HepG2 (cell line): ENCODE data around the gene C3orf70. TPM values are rescaled to one million over a fixed set of nuclear protein-coding genes. Genes with fewer than 3 reads are reported as not detected.

ENCODE experiments used
- ATAC-seq: fragments of 200-7000 bp; cut with Tn5 transposase; 3 replicates; pipeline ENCODE4 v1.9.1; 2020; ENCODE audit warnings: mild to moderate bottlenecking, moderate library complexity
- BruUV-seq: library from RNA; stranded (reverse); fragments of 400-500 nt; replicated peaks from 2 replicates; lab custom pipeline; 2021; lab: Mats Ljungman, UMichigan
- CTCF ChIA-PET: fragments of 300-600 bp; formaldehyde crosslinking; extraction: SDS; loops from one replicate; lab custom pipeline; 2021; ENCODE audit warnings: low total read pairs, inconsistent platforms, low intra/inter-chr PET ratio; lab: Yijun Ruan, JAX
- POLR2A ChIA-PET: fragments of 350-600 bp; sonication (Branson Sonifier 250); formaldehyde crosslinking; loops from one replicate; lab custom pipeline; 2020; ENCODE audit warnings: antibody characterized with exemption, inconsistent platforms; lab: Yijun Ruan, JAX
- DNase-seq: peaks from one replicate; pipeline ENCODE4 v3.0.0-alpha.2; 2015; ENCODE audit warnings: low spot score
- FAIRE-seq: peaks from 3 replicates; lab custom pipeline; 2011; peaks lifted over from hg19 to GRCh38; lab: Jason Lieb, UNC
- H2AFZ ChIP-seq: one replicate; pipeline ENCODE4 v1.6.1; 2011; ENCODE audit warnings: low read length, inconsistent platforms
- H3K27ac ChIP-seq: fragments of 300-600 bp; 3 replicates; pipeline ENCODE4 v1.8.0; 2011; ENCODE audit warnings: mixed run types, mild to moderate bottlenecking, mixed read lengths, low read length, inconsistent platforms; ENCODE audit not compliant: insufficient read depth; ENCODE audit errors: extremely low read length
- H3K27me3 ChIP-seq, 2 experiments: fragments of 200-600 bp in 1 of 2; 2 replicates in 1 of 2; 3 replicates in 1 of 2; pipeline versions ENCODE4 v1.6.0 to v1.8.0; 2011; ENCODE audit warnings: low read length in 2 of 2, mild to moderate bottlenecking in 2 of 2, moderate library complexity in 2 of 2, inconsistent platforms in 1 of 2; ENCODE audit not compliant: insufficient read depth in 2 of 2, control insufficient read depth in 1 of 2
- H3K36me3 ChIP-seq, 2 experiments: fragments of 200-600 bp in 1 of 2; replicated peaks in 1 of 2; 2 replicates in 1 of 2; 3 replicates in 1 of 2; pipeline versions ENCODE4 v1.5.1 to v1.8.0; 2011; ENCODE audit warnings: low read length in 2 of 2, inconsistent platforms in 1 of 2; ENCODE audit not compliant: insufficient read depth in 2 of 2, control insufficient read depth in 1 of 2
- H3K4me1 ChIP-seq: 2 replicates; pipeline ENCODE4 v1.5.1; 2012; ENCODE audit warnings: low read length, inconsistent platforms; ENCODE audit not compliant: insufficient read depth
- H3K4me2 ChIP-seq: 2 replicates; pipeline ENCODE4 v1.6.0; 2011; ENCODE audit warnings: low read depth, low read length, inconsistent platforms
- H3K4me3 ChIP-seq, 3 experiments: fragments of 200-600 bp in 1 of 3; sonication (generic), shearing (Covaris generic) in 1 of 3; replicated peaks in 1 of 3; 2 replicates each; pipeline ENCODE4 v1.5.1; 2011 to 2016; ENCODE audit warnings: low read length in 3 of 3, inconsistent platforms in 2 of 3, low read depth in 2 of 3, mild to moderate bottlenecking in 2 of 3, control low read depth in 1 of 3, mixed read lengths in 1 of 3; ENCODE audit not compliant: insufficient read depth in 1 of 3
- H3K79me2 ChIP-seq: one replicate; pipeline ENCODE4 v1.6.1; 2011; ENCODE audit warnings: low read length, inconsistent platforms; ENCODE audit not compliant: insufficient read depth
- H3K9ac ChIP-seq: 2 replicates; pipeline ENCODE4 v1.6.0; 2011; ENCODE audit warnings: mild to moderate bottlenecking, low read depth, low read length, inconsistent platforms; ENCODE audit not compliant: insufficient read depth
- H3K9me3 ChIP-seq: 2 replicates; pipeline ENCODE4 v1.5.1; 2012; ENCODE audit warnings: mild to moderate bottlenecking, low read length
- H4K20me1 ChIP-seq: 2 replicates; pipeline ENCODE4 v1.6.0; 2011; ENCODE audit warnings: inconsistent platforms, mild to moderate bottlenecking, low read length, moderate library complexity; ENCODE audit not compliant: insufficient read depth
- DNMT3B ChIP-seq: conservative IDR thresholded peaks from 2 replicates; pipeline ENCODE4 v1.6.1; 2016; ENCODE audit warnings: missing biosample characterization, control low read depth
- FUBP1 ChIP-seq: sonication (generic); formaldehyde crosslinking; IDR thresholded peaks from 2 replicates; pipeline ENCODE4 v1.5.1; 2020; ENCODE audit warnings: missing genetic modification reagents, mild to moderate bottlenecking, borderline replicate concordance
- KDM5A ChIP-seq: fragments of 200-600 bp; sonication (generic); IDR thresholded peaks from 2 replicates; pipeline ENCODE4 v1.7.0; 2018; ENCODE audit warnings: antibody characterized with exemption, mild to moderate bottlenecking, low read length, borderline replicate concordance
- MATR3 ChIP-seq: sonication (generic); formaldehyde crosslinking; IDR thresholded peaks from 2 replicates; pipeline ENCODE4 v1.4.0; 2020; ENCODE audit warnings: missing genetic modification reagents
- NR3C1 ChIP-seq: sonication (generic); formaldehyde crosslinking; IDR thresholded peaks from 2 replicates; pipeline ENCODE4 v1.4.0; 2020; ENCODE audit warnings: missing genetic modification reagents
- PHB2 ChIP-seq: fragments of 450-650 bp; IDR thresholded peaks from 2 replicates; pipeline ENCODE4 v1.6.1; 2018; ENCODE audit not compliant: partially characterized antibody
- REXO4 ChIP-seq: sonication (generic); formaldehyde crosslinking; IDR thresholded peaks from 2 replicates; pipeline ENCODE4 v1.8.0; 2022; ENCODE audit warnings: missing genetic modification reagents, mild to moderate bottlenecking, borderline replicate concordance
- RXRB ChIP-seq: IDR thresholded peaks from 2 replicates; pipeline ENCODE4 v1.6.1; 2016; ENCODE audit warnings: borderline replicate concordance, missing genetic modification reagents, missing compliant biosample characterization
- SMAD9 ChIP-seq: sonication (generic); formaldehyde crosslinking; IDR thresholded peaks from 2 replicates; pipeline ENCODE4 v1.5.1; 2020; ENCODE audit warnings: mild to moderate bottlenecking, missing genetic modification reagents
- SMYD3 ChIP-seq: sonication (generic); formaldehyde crosslinking; IDR thresholded peaks from 2 replicates; pipeline ENCODE4 v1.8.1; 2023; ENCODE audit warnings: mild to moderate bottlenecking, missing genetic modification reagents
- TBX2 ChIP-seq: sonication (generic); formaldehyde crosslinking; IDR thresholded peaks from 2 replicates; pipeline ENCODE4 v1.5.0; 2020; ENCODE audit warnings: missing genetic modification reagents, mild to moderate bottlenecking, borderline replicate concordance
- TGIF2 ChIP-seq: IDR thresholded peaks from 2 replicates; pipeline ENCODE4 v1.6.1; 2016; ENCODE audit warnings: control low read depth, missing compliant biosample characterization
- ZNF12 ChIP-seq: sonication (generic); formaldehyde crosslinking; IDR thresholded peaks from 2 replicates; pipeline ENCODE4 v1.5.0; 2020; ENCODE audit warnings: missing genetic modification reagents
- ZNF430 ChIP-seq: sonication (generic); formaldehyde crosslinking; IDR thresholded peaks from 2 replicates; pipeline ENCODE4 v1.9.0; 2021; ENCODE audit warnings: mild to moderate bottlenecking, missing genetic modification reagents
- ZNF503 ChIP-seq: sonication (generic); formaldehyde crosslinking; IDR thresholded peaks from 2 replicates; pipeline ENCODE4 v1.4.0; 2020; ENCODE audit warnings: missing genetic modification reagents
- ZNF558 ChIP-seq: sonication (generic); formaldehyde crosslinking; IDR thresholded peaks from 2 replicates; pipeline ENCODE4 v1.9.0; 2022; ENCODE audit warnings: mild to moderate bottlenecking, missing genetic modification reagents, borderline replicate concordance
- ZNF782 ChIP-seq: sonication (generic); formaldehyde crosslinking; IDR thresholded peaks from 2 replicates; pipeline ENCODE4 v1.4.0; 2020; ENCODE audit warnings: missing genetic modification reagents, mild to moderate bottlenecking, borderline replicate concordance
- ZNF879 ChIP-seq: sonication (generic); formaldehyde crosslinking; IDR thresholded peaks from 2 replicates; pipeline ENCODE4 v1.8.1; 2023; ENCODE audit warnings: missing genetic modification reagents
- ZSCAN22 ChIP-seq: sonication (generic); formaldehyde crosslinking; IDR thresholded peaks from 2 replicates; pipeline ENCODE4 v1.4.0; 2020; ENCODE audit warnings: mild to moderate bottlenecking, missing genetic modification reagents
- WGBS: methylation state at CpG from one replicate; pipeline ENCODE4 v1.1.6; 2017; ENCODE audit warnings: low lambda C conversion rate; 5-methylcytosine and 5-hydroxymethylcytosine counted together
- in situ Hi-C: cut with HindIII; loops from 2 replicates; pipeline ENCODE4 v1.10.0; 2017; ENCODE audit warnings: low pct_unique_long_range_greater_than_20kb; ENCODE audit not compliant: extremely low pct_ligation_motif_present
- intact Hi-C: fragments of 100-400 bp; cut with micrococcal nuclease; formaldehyde crosslinking; loops from one replicate; pipeline ENCODE4 v1.10.0; 2022; ENCODE audit not compliant: unreplicated experiment
- polyA plus RNA-seq, 8 experiments: library from polyadenylated mRNA; depleted of rRNA in 3 of 8; stranded (reverse) in 7 of 8; unstranded in 1 of 8; fragments of >200 nt; fragmentation: Illumina TruSeq in 4 of 8; extraction: Trizol in 4 of 8; gene quantifications; 2 replicates each; pipeline versions ENCODE4 v1.2.1 to v1.2.3, GENCODE V29; 2011 to 2016; ENCODE audit warnings: low read depth in 4 of 8, missing spikeins in 1 of 8, mixed read lengths in 1 of 8; ENCODE audit not compliant: insufficient read depth in 1 of 8
- total RNA-seq, 5 experiments: library from RNA; depleted of rRNA; stranded (reverse); fragments of >200 nt; fragmentation: Illumina TruSeq; extraction: Trizol; gene quantifications; 2 replicates each; pipeline ENCODE4 v1.2.3, GENCODE V29; 2016; ENCODE audit warnings: low read depth in 1 of 5
- TF ChIP-seq, protein P1 (sequence below): sonication (generic); formaldehyde crosslinking; conservative IDR thresholded peaks from 2 replicates; pipeline ENCODE4 v1.4.0; 2020; ENCODE audit warnings: missing genetic modification reagents

The C3orf70 gene
- total and polyA plus RNA-seq, 2 of the 13 experiments (the other 11 are each of a cell fraction or from before 2014, with no cell fraction given) = 0.79 to 2.4 TPM

- TF ChIP-seq FUBP1 (CRISPR knock-in tag) = no peak
- TF ChIP-seq REXO4 (CRISPR knock-in tag) = no peak
- no peak for TF ChIP-seq ZNF558 (CRISPR knock-in tag)
- TF ChIP-seq MATR3 = no peak
- TF ChIP-seq, all 625 proteins: peak for 0
Measured at GRCh38 chr3:185060655-185061054, 92.2 kb downstream of the C3orf70 start (continued).

GRCh38 chr3:185059766-185060165 lies 93.1 kb downstream of the C3orf70 start:
- Histone ChIP-seq H3K36me3 (no peaks in the 10 kb centered on the region), H3K9ac (no peak overlapping the region), H3K4me2 (no peak overlapping the region), H3K79me2 (no peaks in the 10 kb centered on the region), H2AFZ (no peak overlapping the region), H4K20me1 (no peaks in the 10 kb centered on the region), H3K9me3 (peaks cover 16% of the 10 kb centered on the region), H3K4me3 (no peak overlapping the region), H3K27ac (no peak overlapping the region), H3K4me1 (no peaks in the 10 kb centered on the region), H3K27me3 (no peaks in the 10 kb centered on the region)
- 57% methylated on average over 2 of the region's 2 CpGs for whole genome bisulfite sequencing
- CTCF ChIA-PET = no interaction called here
- no peak for DNase-seq
- FAIRE-seq = no peak
- ATAC-seq = no peak
- POLR2A ChIA-PET = no interaction called here
- intact Hi-C loops = no loop called here
- in situ Hi-C loops = no loop called here
- BruUV-seq = no TSS peak
- TF ChIP-seq ZNF503 (no peak), TBX2 (no peak), ZNF782 (CRISPR knock-in tag) (no peak), KDM5A (no peak), ZSCAN22 (CRISPR knock-in tag) (no peak), REXO4 (CRISPR knock-in tag) (no peak), ZNF430 (CRISPR knock-in tag) (no peak), DNMT3B (CRISPR knock-in tag) (no peak), SMYD3 (no peak), PHB2 (no peak), ZNF12 (CRISPR knock-in tag) (no peak), RXRB (CRISPR knock-in tag) (no peak), TGIF2 (no peak), ZNF879 (CRISPR knock-in tag) (no peak), SMAD9 (CRISPR knock-in tag) (no peak), NR3C1 (CRISPR knock-in tag) (no peak)
- TF ChIP-seq, protein P1, sequence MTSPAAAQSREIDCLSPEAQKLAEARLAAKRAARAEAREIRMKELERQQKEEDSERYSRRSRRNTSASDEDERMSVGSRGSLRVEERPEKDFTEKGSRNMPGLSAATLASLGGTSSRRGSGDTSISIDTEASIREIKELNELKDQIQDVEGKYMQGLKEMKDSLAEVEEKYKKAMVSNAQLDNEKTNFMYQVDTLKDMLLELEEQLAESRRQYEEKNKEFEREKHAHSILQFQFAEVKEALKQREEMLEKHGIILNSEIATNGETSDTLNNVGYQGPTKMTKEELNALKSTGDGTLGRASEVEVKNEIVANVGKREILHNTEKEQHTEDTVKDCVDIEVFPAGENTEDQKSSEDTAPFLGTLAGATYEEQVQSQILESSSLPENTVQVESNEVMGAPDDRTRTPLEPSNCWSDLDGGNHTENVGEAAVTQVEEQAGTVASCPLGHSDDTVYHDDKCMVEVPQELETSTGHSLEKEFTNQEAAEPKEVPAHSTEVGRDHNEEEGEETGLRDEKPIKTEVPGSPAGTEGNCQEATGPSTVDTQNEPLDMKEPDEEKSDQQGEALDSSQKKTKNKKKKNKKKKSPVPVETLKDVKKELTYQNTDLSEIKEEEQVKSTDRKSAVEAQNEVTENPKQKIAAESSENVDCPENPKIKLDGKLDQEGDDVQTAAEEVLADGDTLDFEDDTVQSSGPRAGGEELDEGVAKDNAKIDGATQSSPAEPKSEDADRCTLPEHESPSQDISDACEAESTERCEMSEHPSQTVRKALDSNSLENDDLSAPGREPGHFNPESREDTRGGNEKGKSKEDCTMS (CRISPR knock-in tag) = no peak
